ENCODE data around the gene TRIM66.

Gene TRIM66

DNA sequence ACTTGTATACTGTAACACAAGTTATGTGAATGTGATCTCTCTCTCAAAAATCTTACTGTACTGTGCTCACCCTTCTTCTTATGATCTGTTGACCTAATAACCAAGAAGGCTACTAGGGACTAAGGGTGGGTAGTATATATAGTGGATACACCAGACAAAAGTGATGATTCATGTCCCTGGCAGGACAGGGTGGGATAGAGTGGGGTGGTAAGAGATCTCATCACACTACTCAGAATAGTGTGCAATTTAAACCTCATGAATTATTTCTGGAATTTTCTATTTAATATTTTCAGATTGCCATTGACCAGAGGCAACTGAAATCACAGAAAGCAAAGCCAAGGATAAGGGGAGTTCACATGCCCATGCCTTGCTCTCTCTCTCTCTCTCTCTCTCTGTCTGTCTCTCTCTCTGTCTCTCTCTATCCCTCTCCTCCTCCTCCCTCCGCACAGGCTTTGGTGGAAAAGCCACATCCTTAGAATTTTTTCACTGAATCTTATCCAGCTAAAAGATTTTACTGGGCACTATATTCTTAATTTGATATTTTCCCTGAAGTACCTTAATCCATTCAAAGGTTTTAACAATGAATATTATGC lies 76.4 kb downstream of the TRIM66 start:
- DNase-seq (ENCODE audit: low read depth), result no peak

DNA sequence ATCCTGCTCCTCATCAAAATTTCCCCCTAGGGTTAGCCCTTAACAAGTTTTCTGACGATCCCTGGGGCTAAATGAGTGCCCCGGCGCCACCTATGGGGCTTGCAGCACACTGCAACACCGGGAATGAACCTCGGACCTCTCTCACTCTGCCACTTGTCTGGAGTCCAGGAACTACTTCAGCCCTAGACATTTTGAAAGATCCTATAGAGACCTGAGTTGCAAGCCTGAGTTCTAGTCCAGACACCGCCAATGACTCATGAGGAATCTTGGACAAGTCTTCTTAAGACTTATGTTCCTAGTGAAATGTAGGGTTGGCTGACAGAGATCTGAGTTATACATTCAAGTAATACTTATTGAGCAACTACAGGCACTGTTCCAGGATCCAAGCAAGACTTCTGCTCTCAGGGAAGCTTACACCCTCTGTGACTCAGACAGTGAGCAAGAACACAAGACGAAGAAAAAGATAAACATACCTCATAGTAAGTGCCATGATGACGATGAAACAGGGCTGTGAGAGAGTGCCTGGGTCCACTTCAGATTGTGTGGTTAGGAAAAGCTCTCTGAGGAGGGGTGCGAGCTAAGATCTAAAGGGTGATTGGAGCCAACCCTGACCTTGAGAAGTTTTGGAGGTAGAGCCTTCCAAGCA lies 78.3 kb downstream of the TRIM66 start:
- no peak for DNase-seq (ENCODE audit: low read depth)

DNA sequence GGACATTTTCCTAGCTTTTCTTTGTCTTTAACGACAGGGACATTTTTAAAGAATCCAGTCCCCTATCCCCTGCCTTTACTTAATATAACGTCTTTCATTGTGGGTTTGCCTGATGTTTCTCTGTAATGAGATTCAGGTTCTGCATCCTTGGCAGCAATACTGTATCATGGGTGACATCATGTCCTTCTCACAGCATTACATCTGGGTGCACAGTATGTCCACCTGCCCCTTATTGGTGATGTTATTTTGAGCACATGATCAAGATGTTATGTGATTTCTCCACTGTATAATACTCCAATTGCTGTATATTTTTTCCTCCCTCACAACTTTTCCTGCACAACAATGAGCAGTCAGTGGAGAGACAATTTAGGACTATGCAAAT lies 78.8 kb downstream of the TRIM66 start:
- DNase-seq (ENCODE audit: low read depth), result no peak

DNA sequence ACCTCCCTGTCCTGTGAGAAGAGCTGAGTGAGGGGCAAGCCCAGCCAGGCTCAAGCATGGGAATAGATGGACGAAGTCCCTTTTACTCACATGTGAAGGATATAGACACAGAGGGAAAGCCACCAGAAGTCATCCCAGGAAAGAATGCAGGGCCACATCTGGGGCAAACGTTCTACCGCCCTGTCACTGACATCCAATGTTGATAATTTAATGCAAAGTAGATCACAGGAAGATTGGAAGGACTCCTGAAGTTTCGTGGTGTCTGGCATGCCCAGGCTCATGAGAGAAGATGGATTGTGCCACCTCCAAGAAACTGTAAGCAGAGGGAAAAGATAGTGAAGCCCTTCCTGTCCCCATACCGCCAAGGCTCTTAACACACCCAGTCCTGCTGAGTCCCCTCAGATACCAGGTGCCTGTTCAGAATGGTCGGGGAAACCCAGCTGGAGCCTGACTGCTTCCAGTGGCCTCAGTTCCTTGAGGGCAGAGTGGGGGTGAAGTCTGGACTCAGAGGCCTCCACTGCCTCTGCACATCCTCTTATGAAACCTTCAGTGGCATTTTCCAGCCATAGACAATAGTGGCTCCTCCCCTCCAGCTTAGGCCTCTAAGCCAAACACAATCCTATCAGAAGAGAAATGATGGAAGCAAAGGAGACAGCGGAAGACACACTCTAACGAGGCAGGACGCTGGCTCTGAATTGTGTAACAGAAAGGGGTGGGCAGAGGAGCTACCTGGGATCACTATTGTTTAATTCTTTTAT lies 80.9 kb downstream of the TRIM66 start:
- DNase-seq (ENCODE audit: low read depth), result no peak

DNA sequence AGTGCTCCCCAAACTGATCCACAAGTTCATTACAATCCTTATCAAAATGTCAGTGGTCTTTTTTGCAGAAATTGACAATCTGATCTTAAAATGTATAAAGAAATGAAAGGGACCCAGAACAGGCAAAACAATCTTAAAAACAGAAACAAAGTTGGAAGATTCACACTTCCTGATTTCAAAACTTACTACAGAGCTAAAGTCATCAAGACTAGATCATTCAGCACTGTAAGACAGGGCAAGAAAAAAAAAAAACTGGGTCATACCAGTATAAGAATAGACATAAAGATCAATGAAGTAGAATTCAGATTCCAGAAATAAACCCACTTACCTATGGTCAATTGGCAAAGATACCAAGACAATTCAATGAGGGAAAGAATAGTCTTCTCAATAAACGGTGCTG lies 84.0 kb downstream of the TRIM66 start:
- no peak for DNase-seq (ENCODE audit: low read depth)

DNA sequence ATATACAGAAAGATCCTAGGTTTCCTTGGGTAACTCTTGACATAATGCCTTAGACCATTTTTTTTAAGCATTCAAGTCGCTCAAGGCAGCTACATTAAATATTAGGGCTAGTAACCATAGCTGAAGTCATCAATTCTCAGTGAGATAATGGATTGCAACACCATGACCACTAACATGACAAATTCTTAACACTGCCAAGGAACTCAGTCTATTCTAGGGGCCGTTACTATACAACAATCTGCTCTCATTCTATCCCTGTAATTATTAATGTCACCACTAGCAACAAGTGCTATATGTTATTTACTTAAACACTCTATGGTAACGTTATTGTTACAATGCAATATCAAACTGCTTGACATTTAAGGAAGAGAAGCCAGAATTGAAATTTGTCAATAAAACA lies 85.3 kb downstream of the TRIM66 start:
- DNase-seq (ENCODE audit: low read depth), result no peak

DNA sequence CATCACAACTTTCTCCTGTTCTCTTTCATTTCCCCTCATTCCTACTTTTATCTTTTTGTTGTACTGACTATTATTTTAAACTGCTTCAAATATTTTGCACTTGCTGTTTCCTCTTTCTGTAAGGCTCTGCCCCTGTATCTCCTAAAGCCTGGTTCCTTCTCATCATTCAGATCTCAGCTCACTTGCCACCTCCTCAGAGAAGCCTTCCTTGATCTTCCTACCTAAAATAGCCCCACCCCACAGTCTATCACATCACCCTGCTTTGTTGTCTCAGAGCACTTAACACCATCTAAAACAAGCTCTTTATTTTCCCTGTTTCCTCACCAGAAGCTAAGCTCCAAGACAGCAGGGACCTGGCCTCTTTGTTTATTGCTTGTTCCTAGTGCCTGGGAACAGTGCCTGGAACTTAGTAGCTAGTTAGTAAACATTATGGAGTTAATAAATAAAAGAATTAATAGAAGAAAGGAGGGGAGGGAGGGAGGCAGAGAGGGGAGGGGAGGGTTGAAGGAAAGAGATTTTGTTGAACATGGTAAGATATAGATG lies 85.9 kb downstream of the TRIM66 start:
- no peak for DNase-seq (ENCODE audit: low read depth)

DNA sequence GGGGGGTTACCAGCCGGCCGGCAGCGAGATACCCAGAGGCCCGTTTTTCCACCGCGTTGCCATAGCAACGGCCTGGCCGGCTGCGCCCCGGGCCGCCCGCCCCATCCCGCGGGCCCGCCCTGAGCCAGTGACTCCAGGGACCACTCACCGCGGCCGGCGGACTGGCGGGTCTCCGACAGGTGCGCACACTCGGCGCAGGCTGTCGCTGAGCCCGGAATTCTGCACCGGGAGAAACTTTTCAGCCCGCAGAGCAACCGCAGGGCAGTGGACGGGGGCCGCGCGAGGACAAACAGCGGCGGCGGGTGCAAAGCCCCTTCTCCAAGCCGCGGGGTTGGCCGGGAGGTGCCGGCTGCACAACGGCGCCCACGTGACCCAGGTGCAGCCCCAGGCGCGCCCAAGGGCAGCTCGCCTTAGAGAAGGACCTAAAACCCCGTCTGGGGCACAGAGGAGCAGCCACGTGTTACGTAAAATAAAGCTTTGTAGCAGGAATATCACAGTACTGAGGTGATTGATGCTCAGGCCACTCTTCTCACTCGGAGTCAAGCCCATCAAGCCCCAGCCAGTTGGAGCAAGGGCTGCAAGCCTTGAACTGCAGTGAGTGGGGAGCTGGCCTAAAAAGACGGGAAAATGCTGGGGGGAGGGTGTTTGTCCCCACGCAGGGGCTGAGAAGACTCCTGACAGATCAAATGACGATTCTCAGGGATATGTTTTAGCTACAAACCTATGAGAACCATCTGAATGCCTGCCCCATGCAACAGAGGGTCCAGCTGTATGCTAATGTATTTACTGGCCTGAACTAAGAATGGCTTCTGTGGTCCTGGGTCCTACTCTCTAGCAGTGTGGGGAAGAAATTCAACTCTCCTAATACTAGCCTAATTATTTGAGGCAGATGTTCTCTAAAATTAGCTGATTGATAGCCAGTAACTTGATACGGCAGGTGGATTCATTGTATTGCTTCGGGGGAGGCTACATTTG lies 88.2 kb downstream of the TRIM66 start, which contains the start of gene STK33:
TSS of gene STK33 (minus strand) at position 294 of the 975 bp plus-strand sequence. CDS start 119,323 bp downstream, outside the sequence.
- no peak for DNase-seq (ENCODE audit: low read depth)

DNA sequence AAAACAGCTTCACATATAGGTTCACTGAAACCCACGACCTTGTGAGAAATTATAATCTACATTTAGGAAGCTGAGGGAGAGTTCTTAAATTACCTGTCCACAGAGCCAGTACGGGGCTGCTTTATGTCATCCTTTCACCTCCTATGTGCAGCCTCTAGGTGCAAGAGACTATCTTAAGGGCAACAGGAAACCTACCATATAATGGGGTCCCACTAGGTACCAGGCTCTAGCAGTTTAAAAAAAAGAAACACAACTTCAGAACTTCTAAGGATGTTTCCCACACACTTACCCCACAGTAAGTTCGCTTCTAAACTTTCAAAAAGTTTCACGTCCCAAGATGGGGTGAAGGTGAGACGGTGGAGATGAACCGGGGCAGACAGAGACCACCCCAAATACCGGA lies 89.0 kb downstream of the TRIM66 start:
- no peak for DNase-seq (ENCODE audit: low read depth)

DNA sequence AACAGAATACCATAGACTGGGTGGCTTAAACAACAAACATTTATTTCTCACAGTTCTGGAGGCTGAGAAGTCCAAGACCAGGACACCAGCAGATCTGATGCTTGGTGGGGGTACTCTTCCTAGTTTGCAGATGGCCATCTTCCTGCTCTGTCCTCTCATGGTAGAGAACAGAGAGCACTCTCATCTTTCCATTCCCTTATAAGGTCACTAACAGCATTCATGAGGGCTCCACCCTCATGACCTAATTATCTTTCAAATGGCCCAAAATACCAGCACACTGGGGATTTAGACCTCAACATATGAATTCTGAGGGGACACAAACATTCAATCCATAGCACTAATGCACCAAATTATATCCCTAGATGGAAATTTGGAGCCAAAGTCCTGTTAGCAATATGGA lies 94.5 kb downstream of the TRIM66 start:
- DNase-seq (ENCODE audit: low read depth), result no peak

DNA sequence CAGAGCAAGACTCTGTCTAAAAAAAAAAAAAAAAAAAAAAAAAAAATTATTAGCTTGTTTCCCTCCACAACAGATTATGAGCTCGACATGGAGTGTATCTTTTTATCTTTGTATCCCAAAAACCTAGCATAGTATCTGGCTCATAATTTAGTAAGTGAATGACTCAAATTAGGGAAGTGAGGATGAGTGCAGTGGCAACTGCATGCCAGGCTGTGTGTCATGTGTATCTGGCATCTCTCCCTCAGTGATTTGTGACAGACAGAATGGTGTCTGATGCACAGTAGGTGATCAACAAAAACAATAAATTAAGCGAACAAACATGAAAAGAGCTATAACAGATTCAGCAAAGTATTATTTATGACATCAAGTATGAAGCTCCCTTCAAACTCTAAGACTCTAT lies 95.7 kb downstream of the TRIM66 start:
- DNase-seq (ENCODE audit: low read depth), result no peak

DNA sequence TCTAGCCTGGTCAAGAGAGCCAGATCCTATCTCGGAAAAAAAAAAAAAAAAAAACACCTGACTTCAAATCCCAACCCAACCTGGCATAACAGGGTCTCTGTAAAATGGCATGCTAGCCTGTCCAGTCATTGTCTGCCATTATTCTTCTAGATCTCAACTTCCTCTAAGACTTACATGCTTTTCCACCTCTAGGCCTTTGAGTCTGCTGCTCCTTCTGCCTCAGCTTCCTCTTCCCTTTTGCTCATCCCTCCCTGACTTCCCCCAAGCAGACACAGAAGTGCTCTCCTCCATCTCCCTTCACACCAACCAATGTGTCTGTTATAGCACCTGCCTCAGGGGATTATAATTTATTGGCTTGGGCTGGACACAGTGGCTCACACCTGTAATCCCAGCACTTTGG lies 96.3 kb downstream of the TRIM66 start:
- no peak for DNase-seq (ENCODE audit: low read depth)

DNA sequence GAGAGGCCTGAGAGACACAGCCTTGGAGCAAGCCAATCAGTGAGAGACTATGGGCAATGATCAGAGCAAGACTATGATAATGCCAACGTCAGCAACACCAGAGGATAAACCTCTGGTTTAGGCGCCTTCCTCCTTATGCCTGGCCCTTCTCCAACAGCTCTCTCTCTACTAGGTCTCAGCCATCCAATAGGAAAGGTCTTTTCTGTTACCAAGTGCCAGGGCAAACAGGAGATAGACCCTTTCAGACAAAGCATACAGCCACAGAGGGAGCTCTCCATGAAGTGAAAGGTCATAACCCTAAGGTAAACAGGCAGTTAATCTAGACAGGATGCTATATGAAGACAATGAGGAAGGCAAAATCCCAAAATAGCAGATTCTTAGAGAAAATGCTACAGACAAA lies 98.0 kb downstream of the TRIM66 start:
- no peak for DNase-seq (ENCODE audit: low read depth)

DNA sequence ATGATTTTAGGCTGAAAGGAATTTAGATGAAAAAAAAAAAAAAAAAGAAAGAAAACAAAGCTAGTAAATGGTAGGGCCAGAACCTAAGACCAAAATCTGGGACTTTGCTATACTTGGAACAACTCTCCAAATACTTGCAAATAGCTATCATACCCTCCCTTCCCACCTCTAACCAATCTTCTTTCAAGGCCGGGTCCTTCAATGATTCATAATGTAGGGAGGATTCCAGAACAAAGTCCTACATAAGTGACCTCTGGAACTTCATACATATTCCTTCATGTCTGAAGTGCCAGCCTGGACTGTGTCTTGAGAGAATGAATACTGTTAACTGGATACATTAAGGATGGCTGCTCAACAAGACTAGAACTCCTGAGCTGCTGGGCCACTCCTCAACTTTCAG lies 98.4 kb downstream of the TRIM66 start:
- DNase-seq (ENCODE audit: low read depth), result no peak

DNA sequence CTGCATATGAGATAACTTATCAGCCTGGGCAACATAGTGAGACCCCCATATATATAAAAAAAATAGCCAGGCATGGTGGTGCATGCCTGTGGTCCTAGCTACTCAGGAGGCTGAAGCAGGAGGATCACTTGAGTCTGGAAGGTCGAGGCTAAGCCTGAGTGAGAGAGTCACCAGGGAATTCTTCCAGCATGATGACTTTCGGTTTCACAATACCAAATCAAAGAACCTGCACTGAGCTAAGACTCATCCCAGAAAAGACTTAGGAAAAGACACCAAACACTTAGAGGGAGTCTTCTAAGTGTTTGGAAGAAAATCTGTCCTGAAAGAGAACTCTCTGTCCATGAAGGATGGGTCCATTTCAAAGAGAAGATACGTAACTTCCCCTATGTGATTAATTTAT lies 101.2 kb downstream of the TRIM66 start:
- DNase-seq (ENCODE audit: low read depth), result no peak

DNA sequence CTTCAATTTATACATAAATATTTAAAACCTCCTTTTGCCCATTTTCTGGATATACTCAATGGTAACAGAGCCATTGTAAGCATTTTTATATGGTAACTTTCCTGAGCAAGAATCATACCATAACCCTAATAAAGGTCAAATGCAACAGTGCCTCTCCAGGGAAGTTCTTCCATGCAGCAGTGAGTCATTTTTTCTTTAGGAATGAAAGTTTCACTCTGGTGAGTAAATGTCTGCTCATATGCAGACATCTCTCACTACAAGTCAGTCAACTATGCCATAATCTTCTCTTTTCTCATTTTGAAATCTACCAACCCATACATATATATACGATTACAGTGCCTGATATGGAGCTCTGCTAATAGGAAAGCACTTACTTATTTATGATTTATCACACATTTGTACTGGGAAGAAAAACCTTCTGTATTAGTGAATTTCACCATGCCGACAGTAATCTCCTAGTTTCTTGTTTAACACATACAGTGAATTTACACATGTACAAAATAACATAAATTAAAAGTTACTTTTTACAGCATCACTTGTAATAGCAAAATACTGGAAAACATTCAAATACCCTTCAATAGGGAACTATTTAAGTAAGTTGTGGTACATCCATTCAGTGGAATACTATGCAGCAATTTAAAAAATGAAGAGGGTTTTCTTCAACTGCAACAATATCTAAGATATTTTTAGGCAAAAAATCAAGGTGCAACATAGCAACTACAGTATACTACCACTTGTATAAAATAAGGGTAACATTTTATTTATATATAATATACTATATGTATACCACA lies 104.5 kb downstream of the TRIM66 start:
- no peak for DNase-seq (ENCODE audit: low read depth)

DNA sequence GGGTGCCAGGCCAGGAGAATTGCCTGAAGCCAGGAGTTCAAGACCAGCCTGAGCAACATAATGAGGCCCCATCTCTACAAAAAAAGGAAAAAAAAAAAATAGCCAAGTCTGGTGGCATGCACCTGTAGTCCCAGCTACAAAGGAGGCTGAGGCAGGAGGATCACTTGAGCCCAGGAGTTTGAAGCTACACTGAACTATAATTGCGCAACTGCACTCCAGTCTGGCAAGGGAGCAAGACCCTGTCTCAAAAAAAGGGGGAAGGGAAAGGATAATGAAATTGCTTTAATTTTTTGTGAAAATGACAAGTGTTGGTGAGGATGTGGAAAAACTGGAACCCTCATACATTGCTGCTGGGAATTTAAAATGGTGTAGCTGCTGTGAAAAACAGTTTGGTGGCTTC lies 107.7 kb downstream of the TRIM66 start:
- DNase-seq (ENCODE audit: low read depth), result no peak

DNA sequence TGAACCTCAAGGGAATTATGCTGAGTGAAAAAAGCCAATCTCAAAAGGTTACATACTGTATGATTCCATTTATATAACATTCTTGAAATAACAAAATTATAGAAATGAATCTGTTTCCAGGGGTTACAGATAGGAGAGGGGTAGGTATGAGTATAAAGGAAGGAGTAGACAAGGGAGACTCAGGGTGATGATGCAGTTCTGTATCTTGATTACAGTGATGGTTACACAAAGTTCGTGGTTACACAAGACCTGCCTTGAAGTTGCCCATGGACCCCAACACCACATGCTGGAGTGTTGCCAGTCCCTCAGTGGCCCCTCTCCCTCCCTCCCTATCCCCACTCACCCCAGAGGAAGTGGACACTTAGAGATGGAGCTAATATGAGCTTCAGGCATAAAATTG lies 108.7 kb downstream of the TRIM66 start:
- no peak for DNase-seq (ENCODE audit: low read depth)

DNA sequence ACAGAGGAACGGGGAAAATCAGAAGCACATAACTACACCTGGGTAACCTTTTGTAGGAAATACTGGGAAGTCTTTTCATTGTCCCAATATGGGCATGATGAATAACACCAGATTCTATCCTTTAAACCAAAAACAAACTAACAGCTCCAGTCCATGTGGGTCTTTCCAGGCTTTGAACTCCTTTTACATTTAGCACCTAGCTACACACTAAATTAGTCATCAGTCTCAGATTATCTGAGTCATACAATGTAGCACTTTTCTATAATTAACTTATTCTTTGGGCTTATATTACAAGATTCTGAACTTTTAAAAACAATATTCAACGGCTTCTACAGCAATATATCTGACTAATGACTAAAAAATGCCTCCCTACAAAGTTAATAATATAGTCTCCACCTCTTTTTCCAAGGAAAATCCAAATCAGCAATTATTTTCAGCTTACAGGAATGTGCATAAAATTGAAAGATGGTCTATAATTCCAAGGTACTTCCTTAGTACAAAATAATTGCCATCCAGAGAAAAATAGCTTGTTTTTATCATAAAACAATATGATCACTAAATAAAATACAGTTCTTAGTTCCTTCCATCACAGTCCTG lies 114.8 kb downstream of the TRIM66 start:
- no peak for DNase-seq (ENCODE audit: low read depth)

DNA sequence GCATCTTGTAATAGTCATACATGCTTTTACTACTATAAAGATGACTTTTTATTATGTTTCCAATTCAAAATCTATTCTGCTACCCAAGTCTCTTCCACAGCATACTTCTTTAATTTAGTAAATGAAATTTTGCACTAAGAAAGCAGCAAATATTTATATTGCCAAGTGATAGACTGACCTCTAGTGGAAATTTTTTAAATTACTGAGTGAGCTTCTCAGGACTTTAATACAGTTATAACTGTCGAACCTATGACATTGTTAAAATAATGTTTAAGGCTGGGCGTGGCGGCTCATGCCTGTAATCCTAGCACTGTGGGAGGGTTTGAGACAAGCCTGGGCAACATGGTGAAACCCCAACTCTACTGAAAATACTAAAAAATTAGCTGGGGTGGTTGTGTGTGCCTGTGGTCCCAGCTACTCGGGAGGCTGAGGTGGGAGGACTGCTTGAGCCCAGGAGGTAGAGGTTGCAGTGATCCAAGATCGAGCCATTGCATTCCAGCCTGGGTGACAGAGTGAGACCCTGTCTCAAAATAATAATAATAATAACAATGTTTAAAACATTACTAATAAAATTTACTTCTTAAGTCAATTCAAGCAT lies 115.8 kb downstream of the TRIM66 start:
- no peak for DNase-seq (ENCODE audit: low read depth)

Data from stimulated activated CD8-positive, alpha-beta memory T cell treated with anti-CD3 and anti-CD28 coated beads, Interleukin-12 subunit alpha, Interleukin-12 subunit beta, amount 100 ng/mL, for 1 hour (primary cell).